Measurements from ENCODE around the gene C17orf107.

The C17orf107 gene

GRCh38 chr17:4895121-4895520 lies 4.2 kb upstream of the C17orf107 start:
- peaks cover 27% of the 10 kb centered on the region for H3K36me3 ChIP-seq (ENCODE audit: control insufficient read depth, low read depth, low read length)
- no peak overlapping the region for H3K27ac ChIP-seq (ENCODE audit: low read length)

GRCh38 chr17:4895657-4896331 lies 3.5 kb upstream of the C17orf107 start:
- Histone ChIP-seq H3K9me3 (ENCODE audit: control insufficient read depth, low read depth, low read length) (no peaks in the 10 kb centered on the region), H3K4me1 (ENCODE audit: control insufficient read depth, low read depth, low read length) (no peaks in the 10 kb centered on the region), H3K27me3 (ENCODE audit: control insufficient read depth, insufficient read depth, low read length) (no peaks in the 10 kb centered on the region), H3K9ac (ENCODE audit: low read length) (no peak overlapping the region), H3K27ac (ENCODE audit: low read length) (no peak overlapping the region), H3K4me3 (ENCODE audit: low read length) (no peak overlapping the region), H3K36me3 (ENCODE audit: control insufficient read depth, low read depth, low read length) (peaks cover 20% of the 10 kb centered on the region)

More at GRCh38 chr17:4895121-4895520, 4.2 kb upstream of the C17orf107 start:
- H3K9me3 ChIP-seq (ENCODE audit: control insufficient read depth, low read depth, low read length), result no peaks in the 10 kb centered on the region
- no peaks in the 10 kb centered on the region for H3K4me1 ChIP-seq (ENCODE audit: control insufficient read depth, low read depth, low read length)
- H3K9ac ChIP-seq (ENCODE audit: low read length), result no peak overlapping the region
- no peaks in the 10 kb centered on the region for H3K27me3 ChIP-seq (ENCODE audit: control insufficient read depth, insufficient read depth, low read length)
- no peak overlapping the region for H3K4me3 ChIP-seq (ENCODE audit: low read length)

DNA sequence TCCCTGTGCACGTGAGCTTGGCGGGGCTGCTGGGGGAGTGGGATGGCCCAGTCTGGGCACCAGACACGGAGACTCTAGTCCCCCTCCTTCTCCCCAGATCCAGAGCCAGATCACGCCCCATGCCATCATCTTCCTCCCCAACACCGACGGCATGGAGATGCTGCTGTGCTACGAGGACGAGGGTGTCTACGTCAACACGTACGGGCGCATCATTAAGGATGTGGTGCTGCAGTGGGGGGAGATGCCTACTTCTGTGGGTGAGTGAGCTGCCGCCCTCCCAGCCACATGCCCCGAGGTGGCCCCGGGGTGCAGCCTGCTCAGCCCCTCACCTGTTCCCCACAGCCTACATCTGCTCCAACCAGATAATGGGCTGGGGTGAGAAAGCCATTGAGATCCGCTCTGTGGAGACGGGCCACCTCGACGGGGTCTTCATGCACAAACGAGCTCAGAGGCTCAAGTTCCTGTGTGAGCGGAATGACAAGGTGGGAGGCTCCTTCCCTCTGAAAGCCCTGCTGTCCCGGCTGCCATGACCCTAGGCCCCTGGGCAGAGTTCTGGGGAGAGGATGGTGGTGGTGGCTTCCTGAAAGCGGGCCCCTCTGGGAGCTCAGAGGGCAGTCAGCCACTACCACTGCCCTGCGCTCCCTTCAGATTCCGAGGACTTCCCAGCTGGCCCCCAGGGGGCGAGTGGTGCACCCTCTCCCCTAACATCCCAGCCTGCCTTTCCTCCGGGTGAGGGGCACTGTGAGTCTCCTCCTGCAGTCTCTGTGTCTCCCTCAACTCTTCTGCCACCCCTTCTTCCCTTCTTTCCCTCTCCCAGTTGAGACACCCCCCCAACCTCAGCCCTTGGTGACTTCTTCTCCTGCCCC lies 2.8 kb upstream of the C17orf107 start:
- Histone ChIP-seq H3K27ac (ENCODE audit: low read length) (no peak overlapping the region), H3K9me3 (ENCODE audit: control insufficient read depth, low read depth, low read length) (no peaks in the 10 kb centered on the region), H3K36me3 (ENCODE audit: control insufficient read depth, low read depth, low read length) (peaks cover 14% of the 10 kb centered on the region), H3K9ac (ENCODE audit: low read length) (no peak overlapping the region), H3K27me3 (ENCODE audit: control insufficient read depth, insufficient read depth, low read length) (no peaks in the 10 kb centered on the region), H3K4me3 (ENCODE audit: low read length) (no peak overlapping the region), H3K4me1 (ENCODE audit: control insufficient read depth, low read depth, low read length) (no peaks in the 10 kb centered on the region)

- no peaks in the 10 kb centered on the region for H3K4me1 ChIP-seq (ENCODE audit: control insufficient read depth, low read depth, low read length)
- H3K27me3 ChIP-seq (ENCODE audit: control insufficient read depth, insufficient read depth, low read length), result no peaks in the 10 kb centered on the region
- no peak overlapping the region for H3K9ac ChIP-seq (ENCODE audit: low read length)
- H3K9me3 ChIP-seq (ENCODE audit: control insufficient read depth, low read depth, low read length), result no peaks in the 10 kb centered on the region
- peaks cover 14% of the 10 kb centered on the region for H3K36me3 ChIP-seq (ENCODE audit: control insufficient read depth, low read depth, low read length)
- H3K4me3 ChIP-seq (ENCODE audit: low read length), result no peak overlapping the region
- H3K27ac ChIP-seq (ENCODE audit: low read length), result no peak overlapping the region
These were observed 2.1 kb upstream of the C17orf107 start for GRCh38 chr17:4897198-4897687.

DNA sequence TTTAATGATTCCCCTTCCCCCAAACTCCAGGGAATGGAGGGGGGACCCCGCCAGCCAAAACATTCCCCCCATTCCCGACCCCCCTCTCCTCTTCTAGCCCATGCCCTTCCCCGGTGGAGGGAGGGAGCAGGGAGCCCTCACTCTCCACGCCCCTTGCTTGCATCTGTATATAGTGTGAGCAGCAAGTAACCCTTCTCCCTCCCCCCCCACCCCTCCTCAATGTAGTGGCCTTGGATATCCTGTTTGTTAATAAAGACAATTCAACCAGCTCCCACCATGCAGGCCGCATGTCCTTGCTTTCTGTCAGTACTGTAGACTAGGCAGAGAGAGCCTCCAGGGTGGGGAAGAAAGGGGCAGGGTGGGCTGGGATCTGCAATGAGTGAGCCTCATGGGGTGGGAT lies 1.6 kb upstream of the C17orf107 start:
- Histone ChIP-seq H3K9me3 (ENCODE audit: control insufficient read depth, low read depth, low read length) (no peaks in the 10 kb centered on the region), H3K36me3 (ENCODE audit: control insufficient read depth, low read depth, low read length) (peaks cover 14% of the 10 kb centered on the region), H3K4me1 (ENCODE audit: control insufficient read depth, low read depth, low read length) (no peaks in the 10 kb centered on the region), H3K4me3 (ENCODE audit: low read length) (no peak overlapping the region), H3K27ac (ENCODE audit: low read length) (no peak overlapping the region), H3K27me3 (ENCODE audit: control insufficient read depth, insufficient read depth, low read length) (no peaks in the 10 kb centered on the region), H3K9ac (ENCODE audit: low read length) (no peak overlapping the region)

- H3K27me3 ChIP-seq (ENCODE audit: control insufficient read depth, insufficient read depth, low read length), result no peaks in the 10 kb centered on the region
- no peak overlapping the region for H3K27ac ChIP-seq (ENCODE audit: low read length)
- H3K4me3 ChIP-seq (ENCODE audit: low read length), result no peak overlapping the region
- no peak overlapping the region for H3K9ac ChIP-seq (ENCODE audit: low read length)
- no peaks in the 10 kb centered on the region for H3K4me1 ChIP-seq (ENCODE audit: control insufficient read depth, low read depth, low read length)
- no peaks in the 10 kb centered on the region for H3K9me3 ChIP-seq (ENCODE audit: control insufficient read depth, low read depth, low read length)
- H3K36me3 ChIP-seq (ENCODE audit: control insufficient read depth, low read depth, low read length), result peaks cover 14% of the 10 kb centered on the region
These were observed 985 bp upstream of the C17orf107 start for GRCh38 chr17:4898351-4898750.

- H3K4me1 ChIP-seq (ENCODE audit: control insufficient read depth, low read depth, low read length), result no peaks in the 10 kb centered on the region
- H3K4me3 ChIP-seq (ENCODE audit: low read length), result no peak overlapping the region
- peaks cover 14% of the 10 kb centered on the region for H3K36me3 ChIP-seq (ENCODE audit: control insufficient read depth, low read depth, low read length)
- no peaks in the 10 kb centered on the region for H3K27me3 ChIP-seq (ENCODE audit: control insufficient read depth, insufficient read depth, low read length)
- H3K9me3 ChIP-seq (ENCODE audit: control insufficient read depth, low read depth, low read length), result no peaks in the 10 kb centered on the region
- no peak overlapping the region for H3K9ac ChIP-seq (ENCODE audit: low read length)
- H3K27ac ChIP-seq (ENCODE audit: low read length), result no peak overlapping the region
These were observed 409 bp upstream of the C17orf107 start for GRCh38 chr17:4898927-4899326.

GRCh38 chr17:4900231-4901107 lies 1.1 kb downstream of the C17orf107 start:
- H3K9ac ChIP-seq (ENCODE audit: low read length), result no peak overlapping the region
- H3K27ac ChIP-seq (ENCODE audit: low read length), result no peak overlapping the region
- H3K27me3 ChIP-seq (ENCODE audit: control insufficient read depth, insufficient read depth, low read length), result no peaks in the 10 kb centered on the region
- H3K4me1 ChIP-seq (ENCODE audit: control insufficient read depth, low read depth, low read length), result no peaks in the 10 kb centered on the region
- peaks cover 5% of the 10 kb centered on the region for H3K36me3 ChIP-seq (ENCODE audit: control insufficient read depth, low read depth, low read length)
- H3K4me3 ChIP-seq (ENCODE audit: low read length), result no peak overlapping the region
- H3K9me3 ChIP-seq (ENCODE audit: control insufficient read depth, low read depth, low read length), result no peaks in the 10 kb centered on the region

DNA sequence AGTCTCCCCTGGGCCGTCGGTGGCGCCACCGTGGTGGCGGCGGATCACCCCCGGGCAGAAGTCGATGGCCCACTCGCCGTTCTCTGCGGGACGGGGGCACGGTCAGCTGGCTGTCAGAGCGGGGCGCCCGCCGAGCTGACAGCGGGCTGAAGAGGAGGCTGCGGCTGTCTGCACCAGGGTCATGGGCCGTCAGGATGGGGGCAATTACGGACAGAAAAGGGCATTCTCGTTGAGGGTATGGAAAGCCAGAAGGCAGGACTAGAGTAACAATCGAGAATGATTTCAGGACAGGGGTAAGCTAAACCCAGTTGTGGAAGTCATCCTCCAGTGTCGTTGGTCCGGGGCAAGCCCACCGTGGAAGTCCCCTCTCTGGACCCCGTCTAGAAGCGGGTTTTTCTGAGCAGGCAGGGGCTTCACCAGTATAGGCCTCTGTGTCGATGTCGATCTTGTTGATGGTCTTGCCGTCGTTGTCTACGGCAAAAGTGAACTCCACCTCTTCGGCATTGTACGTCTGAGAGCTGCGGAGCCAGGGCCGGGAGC lies 1.8 kb downstream of the C17orf107 start:
- Histone ChIP-seq H3K4me3 (ENCODE audit: low read length) (no peak overlapping the region), H3K36me3 (ENCODE audit: control insufficient read depth, low read depth, low read length) (peaks cover 5% of the 10 kb centered on the region), H3K9me3 (ENCODE audit: control insufficient read depth, low read depth, low read length) (no peaks in the 10 kb centered on the region), H3K9ac (ENCODE audit: low read length) (no peak overlapping the region), H3K27ac (ENCODE audit: low read length) (no peak overlapping the region), H3K4me1 (ENCODE audit: control insufficient read depth, low read depth, low read length) (no peaks in the 10 kb centered on the region), H3K27me3 (ENCODE audit: control insufficient read depth, insufficient read depth, low read length) (no peaks in the 10 kb centered on the region)

DNA sequence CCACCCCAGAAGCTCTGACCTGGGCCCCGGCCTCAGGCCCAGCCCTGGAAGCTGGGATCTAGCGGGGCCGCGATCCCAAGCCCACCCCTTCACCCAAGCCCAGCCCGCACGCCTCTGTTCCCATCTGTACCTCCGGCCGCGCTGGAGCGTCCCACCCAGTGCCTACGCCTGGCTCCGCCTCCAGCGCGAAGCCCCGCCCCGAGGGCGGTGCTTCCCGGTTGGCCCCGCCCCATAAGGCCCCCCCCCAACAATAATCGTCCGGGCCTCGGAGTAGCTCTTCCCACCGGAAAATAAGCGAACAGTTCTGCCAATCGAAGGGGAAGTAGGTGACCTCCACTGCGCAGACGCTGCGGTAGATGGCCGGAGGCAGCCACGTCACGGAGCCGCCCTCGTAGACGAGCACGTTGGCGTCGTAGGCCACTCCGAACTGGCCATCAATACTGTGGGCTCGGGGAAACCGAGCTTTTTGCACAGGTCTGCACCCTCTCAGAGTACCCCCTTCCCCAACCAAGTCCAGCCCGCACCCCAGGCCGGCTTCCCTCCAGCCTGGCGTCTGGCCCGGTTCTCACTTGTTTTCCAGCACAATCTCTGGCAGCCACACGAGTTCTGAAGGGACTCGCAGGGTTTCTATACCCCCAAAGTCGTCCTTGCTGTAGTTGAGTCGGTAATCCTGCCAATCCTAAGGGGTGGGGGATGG lies 2.5 kb downstream of the C17orf107 start:
- no peaks in the 10 kb centered on the region for H3K27me3 ChIP-seq (ENCODE audit: control insufficient read depth, insufficient read depth, low read length)

More for the DNA sequence above, 2.5 kb downstream of the C17orf107 start:
- Histone ChIP-seq H3K9ac (ENCODE audit: low read length) (no peak overlapping the region), H3K4me3 (ENCODE audit: low read length) (no peak overlapping the region), H3K9me3 (ENCODE audit: control insufficient read depth, low read depth, low read length) (no peaks in the 10 kb centered on the region), H3K27ac (ENCODE audit: low read length) (no peak overlapping the region), H3K36me3 (ENCODE audit: control insufficient read depth, low read depth, low read length) (no peaks in the 10 kb centered on the region), H3K4me1 (ENCODE audit: control insufficient read depth, low read depth, low read length) (no peaks in the 10 kb centered on the region)
